Measurements from ENCODE around the gene ANTXR2. TPM values are rescaled to one million over a fixed set of nuclear protein-coding genes. Genes with fewer than 3 reads are reported as not detected.

Gene ANTXR2
- polyA plus RNA-seq, 1 donor from 2014 or later, result 67.8 TPM

DNA sequence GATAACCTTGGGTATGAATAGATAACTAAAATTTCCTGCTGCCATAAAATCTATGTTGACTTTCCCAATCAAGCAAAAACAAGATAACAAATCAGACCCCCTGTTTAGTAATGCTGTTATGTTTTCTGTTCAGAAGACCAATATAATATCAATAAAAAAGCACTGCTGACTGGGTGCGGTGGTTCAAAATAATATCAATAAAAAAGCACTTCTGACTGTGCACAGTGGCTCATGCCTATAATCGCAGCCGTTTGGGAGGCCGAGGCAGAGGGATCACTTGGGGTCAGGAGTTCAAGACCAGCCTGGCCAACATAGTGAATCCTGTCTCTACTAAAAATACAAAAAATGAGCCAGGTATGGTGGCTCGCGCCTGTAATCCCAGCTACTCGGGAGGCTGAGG lies 36.7 kb downstream of the ANTXR2 start:
- Mint-ChIP-seq H3K9me3 (no peaks in the 10 kb centered on the region), H3K27ac (peak overlapping the region in 1 of 3 donors; percentile 31), H3K27me3 (no peaks in the 10 kb centered on the region), H3K36me3 (peaks cover 11% of the 10 kb centered on the region), H3K4me3 (no peak overlapping the region), H3K4me1 (peaks cover 24 to 44% (median 25%) of the 10 kb centered on the region in 3 donors)

- Mint-ChIP-seq H3K27ac (peak overlapping the region in 1 of 3 donors; percentile 16), H3K4me1 (peaks cover 24 to 44% (median 25%) of the 10 kb centered on the region in 3 donors)
Observed at GRCh38 chr4:80035336-80035735, 37.7 kb downstream of the ANTXR2 start.

GRCh38 chr4:80033581-80033980 lies 39.4 kb downstream of the ANTXR2 start:
- H3K36me3 Mint-ChIP-seq, result peaks cover 8% of the 10 kb centered on the region
- H3K4me3 Mint-ChIP-seq, result no peak overlapping the region
- H3K27me3 Mint-ChIP-seq, result no peaks in the 10 kb centered on the region
- H3K9me3 Mint-ChIP-seq, result no peaks in the 10 kb centered on the region
- peaks cover 19 to 33% (median 22%) of the 10 kb centered on the region in 3 donors for H3K4me1 Mint-ChIP-seq
- peak overlapping the region in 1 of 3 donors; percentile 43 for H3K27ac Mint-ChIP-seq

More at GRCh38 chr4:80035336-80035735, 37.7 kb downstream of the ANTXR2 start:
- H3K27me3 Mint-ChIP-seq, result no peaks in the 10 kb centered on the region
- no peaks in the 10 kb centered on the region for H3K9me3 Mint-ChIP-seq
- H3K36me3 Mint-ChIP-seq, result peaks cover 11% of the 10 kb centered on the region
- peak overlapping the region in 1 of 4 donors; percentile 57 for H3K4me3 Mint-ChIP-seq

DNA sequence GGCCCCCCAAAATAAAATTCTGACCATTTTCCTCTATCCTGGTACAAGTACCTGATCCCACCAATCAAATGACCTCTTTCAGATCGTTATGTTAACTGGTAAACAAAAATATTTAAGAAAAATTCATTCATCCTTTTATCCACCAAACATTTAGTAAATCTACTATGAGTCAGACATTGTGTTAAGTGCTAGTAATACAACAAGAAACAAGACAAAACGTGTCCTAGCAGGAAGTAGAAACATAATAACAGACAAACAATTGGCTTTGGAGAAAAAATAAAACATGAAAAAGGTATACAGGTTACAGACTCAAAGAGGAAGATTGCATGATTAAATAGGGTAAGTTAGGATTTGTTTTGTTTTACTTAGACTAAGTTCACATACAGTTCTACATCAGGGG lies 43.7 kb downstream of the ANTXR2 start:
- H3K36me3 Mint-ChIP-seq, result peaks cover 6% of the 10 kb centered on the region
- peaks cover 0 to 5% (median 1%) of the 10 kb centered on the region in 3 donors for H3K4me1 Mint-ChIP-seq
- no peak overlapping the region for H3K4me3 Mint-ChIP-seq
- H3K9me3 Mint-ChIP-seq, result no peaks in the 10 kb centered on the region
- H3K27me3 Mint-ChIP-seq, result no peaks in the 10 kb centered on the region
- H3K27ac Mint-ChIP-seq, result no peak overlapping the region

GRCh38 chr4:80027611-80028010 lies 45.4 kb downstream of the ANTXR2 start:
- Mint-ChIP-seq H3K9me3 (no peaks in the 10 kb centered on the region), H3K4me3 (no peak overlapping the region), H3K27ac (no peak overlapping the region), H3K4me1 (no peaks in the 10 kb centered on the region), H3K36me3 (peaks cover 2% of the 10 kb centered on the region), H3K27me3 (no peaks in the 10 kb centered on the region)

DNA sequence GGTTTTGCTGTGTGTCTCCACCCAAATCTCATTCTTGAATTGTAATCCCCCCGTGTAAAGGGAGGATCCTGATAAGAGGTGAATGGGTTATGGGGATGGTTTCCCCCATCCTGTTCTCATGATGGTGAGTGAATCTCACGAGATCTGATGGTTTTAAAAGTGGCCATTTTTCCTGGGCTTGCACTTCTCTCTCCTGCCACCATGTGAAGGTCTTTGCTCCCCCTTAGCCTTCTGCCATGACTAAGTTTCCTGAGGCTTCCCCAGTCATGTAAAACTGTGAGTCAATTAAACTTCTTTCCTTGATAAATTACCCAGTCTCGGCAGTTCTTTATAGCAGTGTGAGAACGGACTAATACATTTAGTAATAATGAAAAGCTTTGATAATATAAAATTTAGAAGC lies 46.9 kb downstream of the ANTXR2 start:
- H3K27me3 Mint-ChIP-seq, result no peaks in the 10 kb centered on the region
- no peak overlapping the region for H3K27ac Mint-ChIP-seq
- peaks cover 0 to 3% (median 0%) of the 10 kb centered on the region in 3 donors for H3K4me1 Mint-ChIP-seq
- no peaks in the 10 kb centered on the region for H3K9me3 Mint-ChIP-seq
- H3K4me3 Mint-ChIP-seq, result no peak overlapping the region
- peaks cover 2% of the 10 kb centered on the region for H3K36me3 Mint-ChIP-seq

DNA sequence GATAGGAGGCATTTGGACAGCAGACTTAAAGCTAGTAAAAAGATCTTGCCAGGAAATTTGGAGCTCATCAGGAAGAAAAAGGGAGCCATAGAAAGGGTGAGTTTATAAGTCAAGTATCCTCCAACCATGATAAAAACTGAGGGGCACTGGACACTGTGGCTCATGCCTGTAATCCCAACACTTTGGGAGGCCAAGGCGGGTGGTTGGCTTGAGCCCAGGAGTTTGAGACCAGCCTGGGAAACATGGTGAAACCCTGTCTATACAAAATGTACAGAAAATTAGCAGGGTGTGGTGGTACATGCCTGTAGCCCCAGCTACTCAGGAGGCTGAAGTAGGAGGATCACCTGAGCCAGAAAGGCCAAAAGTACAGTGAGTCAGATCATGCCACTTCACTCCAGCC lies 48.7 kb downstream of the ANTXR2 start:
- Mint-ChIP-seq H3K9me3 (no peaks in the 10 kb centered on the region), H3K36me3 (peaks cover 2% of the 10 kb centered on the region), H3K27ac (peak overlapping the region in 1 of 3 donors; percentile 11), H3K4me1 (peaks cover 0 to 3% (median 0%) of the 10 kb centered on the region in 3 donors), H3K27me3 (no peaks in the 10 kb centered on the region), H3K4me3 (no peak overlapping the region)

GRCh38 chr4:80022282-80022681 lies 50.7 kb downstream of the ANTXR2 start:
- Mint-ChIP-seq H3K4me1 (peaks cover 0 to 3% (median 0%) of the 10 kb centered on the region in 3 donors), H3K36me3 (peaks cover 2% of the 10 kb centered on the region), H3K9me3 (no peaks in the 10 kb centered on the region), H3K4me3 (no peak overlapping the region), H3K27me3 (no peaks in the 10 kb centered on the region), H3K27ac (no peak overlapping the region)

GRCh38 chr4:80017125-80017854 lies 55.7 kb downstream of the ANTXR2 start:
- Mint-ChIP-seq H3K27me3 (no peaks in the 10 kb centered on the region), H3K9me3 (no peaks in the 10 kb centered on the region), H3K4me1 (peaks cover 0 to 3% (median 0%) of the 10 kb centered on the region in 3 donors), H3K27ac (no peak overlapping the region), H3K36me3 (no peaks in the 10 kb centered on the region), H3K4me3 (no peak overlapping the region)

- Mint-ChIP-seq H3K36me3 (no peaks in the 10 kb centered on the region), H3K27me3 (no peaks in the 10 kb centered on the region), H3K4me1 (peaks cover 0 to 3% (median 0%) of the 10 kb centered on the region in 3 donors), H3K4me3 (no peak overlapping the region), H3K27ac (no peak overlapping the region), H3K9me3 (no peaks in the 10 kb centered on the region)
Observed at GRCh38 chr4:80016506-80016905, 56.5 kb downstream of the ANTXR2 start.

DNA sequence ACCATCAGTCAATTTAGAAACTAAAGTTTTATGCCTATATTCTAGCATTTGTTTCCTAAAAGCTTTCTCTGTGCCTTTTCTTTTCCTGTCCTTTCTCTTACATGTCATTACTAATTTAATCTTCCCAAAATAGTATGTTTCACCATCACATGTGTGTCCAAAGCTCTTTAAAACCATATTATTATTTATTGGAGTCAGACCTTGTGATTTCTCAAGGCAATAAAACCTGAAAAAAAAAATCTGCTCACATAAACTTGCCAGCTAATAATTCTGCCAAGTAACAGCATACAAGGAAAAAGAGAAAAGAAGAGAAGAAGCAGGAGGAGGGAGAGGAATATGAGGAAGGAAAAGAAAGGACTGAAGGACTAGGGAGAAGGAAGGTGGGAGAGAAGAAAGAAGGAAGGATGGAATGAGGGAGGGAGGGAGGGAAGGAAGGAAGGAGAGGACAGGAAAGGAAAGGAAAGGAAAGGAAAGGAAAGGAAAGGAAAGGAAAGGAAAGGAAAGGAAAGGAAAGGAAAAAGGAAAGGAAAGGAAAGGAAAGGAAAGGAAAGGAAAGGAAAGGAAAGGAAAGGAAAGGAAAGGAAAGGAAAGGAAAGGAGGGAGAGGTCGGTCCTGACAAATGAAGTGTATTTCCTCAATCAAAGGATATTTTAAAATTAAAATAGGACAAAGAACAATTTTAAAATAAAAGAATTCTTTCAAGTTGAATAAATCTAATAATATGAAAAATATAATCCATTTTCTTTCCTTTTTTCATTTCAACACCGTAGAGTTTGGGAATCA lies 57.4 kb downstream of the ANTXR2 start:
- H3K9me3 Mint-ChIP-seq, result no peaks in the 10 kb centered on the region
- no peak overlapping the region for H3K27ac Mint-ChIP-seq
- H3K4me1 Mint-ChIP-seq, result no peaks in the 10 kb centered on the region
- H3K27me3 Mint-ChIP-seq, result no peaks in the 10 kb centered on the region
- no peaks in the 10 kb centered on the region for H3K36me3 Mint-ChIP-seq
- no peak overlapping the region for H3K4me3 Mint-ChIP-seq

- H3K27me3 Mint-ChIP-seq, result no peaks in the 10 kb centered on the region
- no peak overlapping the region for H3K27ac Mint-ChIP-seq
- H3K9me3 Mint-ChIP-seq, result no peaks in the 10 kb centered on the region
- peaks cover 0 to 5% (median 0%) of the 10 kb centered on the region in 3 donors for H3K4me1 Mint-ChIP-seq
- H3K36me3 Mint-ChIP-seq, result no peaks in the 10 kb centered on the region
- H3K4me3 Mint-ChIP-seq, result no peak overlapping the region
Observed at GRCh38 chr4:80014531-80014930, 58.5 kb downstream of the ANTXR2 start.

- no peaks in the 10 kb centered on the region for H3K9me3 Mint-ChIP-seq
- H3K27me3 Mint-ChIP-seq, result no peaks in the 10 kb centered on the region
- H3K27ac Mint-ChIP-seq, result no peak overlapping the region
- peaks cover 9% of the 10 kb centered on the region for H3K36me3 Mint-ChIP-seq
- H3K4me1 Mint-ChIP-seq, result peaks cover 8 to 18% (median 13%) of the 10 kb centered on the region in 3 donors
- no peak overlapping the region for H3K4me3 Mint-ChIP-seq
Observed at GRCh38 chr4:80012291-80012690, 60.7 kb downstream of the ANTXR2 start.

- H3K4me1 Mint-ChIP-seq, result peaks cover 13 to 23% (median 17%) of the 10 kb centered on the region in 3 donors
- no peak overlapping the region for H3K27ac Mint-ChIP-seq
- no peaks in the 10 kb centered on the region for H3K9me3 Mint-ChIP-seq
- no peaks in the 10 kb centered on the region for H3K27me3 Mint-ChIP-seq
- no peak overlapping the region for H3K4me3 Mint-ChIP-seq
- H3K36me3 Mint-ChIP-seq, result peaks cover 9% of the 10 kb centered on the region
Observed at GRCh38 chr4:80011636-80012236, 61.3 kb downstream of the ANTXR2 start.

GRCh38 chr4:80010316-80010715 lies 62.7 kb downstream of the ANTXR2 start:
- peak overlapping the region in 1 of 3 donors; percentile 41 for H3K27ac Mint-ChIP-seq
- H3K36me3 Mint-ChIP-seq, result peaks cover 17% of the 10 kb centered on the region
- H3K27me3 Mint-ChIP-seq, result no peaks in the 10 kb centered on the region
- H3K9me3 Mint-ChIP-seq, result no peaks in the 10 kb centered on the region
- no peak overlapping the region for H3K4me3 Mint-ChIP-seq
- peaks cover 14 to 26% (median 23%) of the 10 kb centered on the region in 3 donors for H3K4me1 Mint-ChIP-seq
